ENCODE results near the gene CTDP1.

- TF ChIP-seq, protein P1, sequence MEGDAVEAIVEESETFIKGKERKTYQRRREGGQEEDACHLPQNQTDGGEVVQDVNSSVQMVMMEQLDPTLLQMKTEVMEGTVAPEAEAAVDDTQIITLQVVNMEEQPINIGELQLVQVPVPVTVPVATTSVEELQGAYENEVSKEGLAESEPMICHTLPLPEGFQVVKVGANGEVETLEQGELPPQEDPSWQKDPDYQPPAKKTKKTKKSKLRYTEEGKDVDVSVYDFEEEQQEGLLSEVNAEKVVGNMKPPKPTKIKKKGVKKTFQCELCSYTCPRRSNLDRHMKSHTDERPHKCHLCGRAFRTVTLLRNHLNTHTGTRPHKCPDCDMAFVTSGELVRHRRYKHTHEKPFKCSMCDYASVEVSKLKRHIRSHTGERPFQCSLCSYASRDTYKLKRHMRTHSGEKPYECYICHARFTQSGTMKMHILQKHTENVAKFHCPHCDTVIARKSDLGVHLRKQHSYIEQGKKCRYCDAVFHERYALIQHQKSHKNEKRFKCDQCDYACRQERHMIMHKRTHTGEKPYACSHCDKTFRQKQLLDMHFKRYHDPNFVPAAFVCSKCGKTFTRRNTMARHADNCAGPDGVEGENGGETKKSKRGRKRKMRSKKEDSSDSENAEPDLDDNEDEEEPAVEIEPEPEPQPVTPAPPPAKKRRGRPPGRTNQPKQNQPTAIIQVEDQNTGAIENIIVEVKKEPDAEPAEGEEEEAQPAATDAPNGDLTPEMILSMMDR (IDR thresholded peaks at IDR 0.05; ENCODE audit: low read depth, low read length, missing input control): no peak
- TF ChIP-seq RAD21 (IDR thresholded peaks at IDR 0.05) (no peak), TAF1 (conservative IDR thresholded peaks at IDR 0.05) (no peak), RXRA (IDR thresholded peaks at IDR 0.05) (no peak)
These were observed 28.6 kb upstream of the CTDP1 start for GRCh38 chr18:79650959-79651358.

Data from liver (tissue), 3 donors.